Ammon's horn (tissue), 1 donor: ENCODE results near the gene RAI2.

Experiments
- DNase-seq: peaks from one replicate; pipeline ENCODE4 v3.0.0-alpha.2; 2016; ENCODE audit warnings: low spot score

The RAI2 gene

GRCh38 chrX:17860811-17861488 is at the start of gene RAI2:
RAI2 (minus strand) TSS chrX:17861298; CDS start chrX:17802010, 59,288 bp downstream.
- DNase-seq = peak; percentile 3

GRCh38 chrX:17888421-17888820 is 27.3 kb upstream of the RAI2 start:
- DNase-seq = no peak

DNA sequence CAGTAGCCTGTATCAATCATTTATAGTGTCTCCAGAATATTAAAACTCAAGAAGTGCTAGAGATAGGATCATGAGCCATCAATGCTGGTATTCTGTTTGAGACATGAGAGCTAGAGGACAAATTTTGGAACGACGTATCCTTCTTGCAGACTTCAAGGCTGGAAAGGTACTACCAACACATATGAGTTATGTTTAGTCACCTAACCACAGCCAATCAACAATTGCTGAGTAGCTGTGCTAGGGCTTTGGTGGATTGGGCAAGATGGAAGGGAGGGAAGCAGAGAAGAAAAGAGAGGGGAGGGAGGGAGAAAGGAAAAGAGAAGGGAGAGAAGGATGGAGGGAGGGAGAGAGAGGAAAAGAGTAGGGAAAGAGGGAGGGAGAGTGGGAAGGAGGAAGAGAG is 21.6 kb upstream of the RAI2 start:
- DNase-seq = no peak

DNA sequence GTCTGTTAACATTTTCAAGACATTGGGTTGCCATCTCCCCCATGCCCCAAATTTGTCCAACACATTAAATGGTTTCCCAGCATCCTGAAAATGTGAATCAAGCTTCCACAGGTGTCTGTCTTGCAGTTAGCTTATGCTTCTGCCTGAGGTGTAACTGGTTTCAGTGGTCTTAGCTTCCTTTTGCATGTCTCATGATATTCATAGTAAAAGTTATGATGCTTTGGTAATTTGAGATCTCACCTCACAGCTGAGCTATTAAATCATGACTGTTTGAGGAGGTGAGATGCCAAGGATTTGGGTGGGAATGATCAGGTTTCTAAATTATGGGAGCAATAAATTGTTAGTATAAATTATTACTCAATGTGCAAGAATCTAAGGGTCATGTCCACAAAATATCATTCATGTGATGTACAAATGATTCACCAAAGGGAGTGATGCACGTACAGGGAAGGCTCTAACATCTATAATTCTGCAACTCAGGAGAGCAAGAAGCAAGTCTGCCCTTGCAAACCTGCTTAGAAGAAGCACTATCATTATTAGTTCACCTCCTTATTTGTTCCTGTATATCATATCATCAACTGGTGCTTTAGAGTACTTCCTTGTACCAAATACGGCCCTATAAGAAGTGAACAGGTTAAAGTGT is 17.1 kb upstream of the RAI2 start:
- DNase-seq = no peak

DNA sequence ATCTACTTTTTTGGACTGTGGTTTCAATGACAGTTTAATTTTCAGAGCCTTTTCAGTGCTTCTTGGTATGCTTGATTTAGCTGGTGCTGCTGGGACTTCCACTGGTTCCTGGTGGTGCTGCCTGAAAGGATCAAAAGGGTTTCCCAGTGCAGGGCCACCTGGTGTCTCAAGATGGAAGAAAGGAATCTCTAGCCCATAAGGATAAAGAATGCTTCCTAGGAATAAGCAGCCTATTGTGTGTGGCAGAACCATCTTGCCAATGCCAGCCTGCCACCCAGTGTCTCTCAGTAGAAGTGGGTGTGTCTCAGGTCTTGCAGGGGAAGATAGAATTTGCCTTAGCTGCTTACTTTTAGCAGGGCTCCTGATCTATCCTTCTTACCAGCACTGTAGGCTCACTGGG is 15.0 kb upstream of the RAI2 start:
- no peak for DNase-seq

GRCh38 chrX:17869580-17869979 is 8.5 kb upstream of the RAI2 start:
- DNase-seq = no peak

DNA sequence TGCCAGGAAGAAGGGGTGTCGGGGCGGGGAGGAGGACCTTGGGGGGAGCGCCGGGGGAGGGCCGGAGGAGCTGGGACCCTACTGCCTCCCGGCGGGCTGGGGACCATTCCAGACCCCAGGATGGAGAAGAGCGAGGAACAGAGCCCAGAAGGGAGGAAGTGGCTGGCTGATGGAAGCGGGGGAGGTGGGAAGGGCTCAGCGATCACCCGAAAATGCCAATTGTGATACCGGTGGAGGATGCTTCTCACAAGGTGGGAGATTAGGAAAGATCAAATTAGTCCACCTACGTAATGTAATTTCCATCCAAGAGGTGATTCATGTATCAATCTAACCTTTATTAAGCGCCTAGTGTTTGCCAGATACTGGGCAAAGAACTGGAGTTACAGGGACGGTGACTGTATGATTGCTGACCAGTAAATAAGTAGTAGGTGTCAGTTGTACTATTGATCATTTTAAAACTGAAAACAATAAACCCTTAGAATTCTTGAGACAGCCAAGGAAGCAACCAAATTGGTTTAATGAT is 452 bp upstream of the RAI2 start:
- DNase-seq = no peak

- DNase-seq = no peak
These were observed 818 bp downstream of the RAI2 start for GRCh38 chrX:17860179-17860780.

DNA sequence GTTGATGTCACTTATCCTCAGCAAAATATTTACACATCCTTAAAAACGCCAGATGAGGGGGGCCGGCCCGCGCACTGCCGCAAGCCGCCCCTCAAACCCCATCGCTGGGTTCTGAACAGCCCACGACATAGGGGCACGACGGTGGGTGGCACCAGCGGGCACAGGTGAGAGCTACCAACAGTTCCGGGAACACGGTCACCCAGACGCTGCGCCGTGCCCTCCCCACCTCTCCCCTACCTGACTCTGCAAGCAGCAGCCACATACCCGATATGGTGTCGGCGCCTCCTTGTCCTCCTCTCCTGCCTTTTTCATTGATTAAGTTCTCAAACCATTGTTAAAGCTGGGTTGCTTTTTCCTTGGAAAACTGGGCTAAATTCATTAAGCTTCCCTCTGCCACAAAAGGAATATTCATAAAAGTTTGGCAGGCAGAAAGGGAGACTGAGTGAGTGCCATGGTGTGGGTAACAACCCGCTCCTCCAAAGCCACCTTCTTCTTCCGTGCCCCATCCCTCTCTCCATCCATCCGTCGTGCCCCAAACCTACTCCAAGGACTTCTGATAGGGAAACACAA is 1.4 kb downstream of the RAI2 start:
- no peak for DNase-seq

DNA sequence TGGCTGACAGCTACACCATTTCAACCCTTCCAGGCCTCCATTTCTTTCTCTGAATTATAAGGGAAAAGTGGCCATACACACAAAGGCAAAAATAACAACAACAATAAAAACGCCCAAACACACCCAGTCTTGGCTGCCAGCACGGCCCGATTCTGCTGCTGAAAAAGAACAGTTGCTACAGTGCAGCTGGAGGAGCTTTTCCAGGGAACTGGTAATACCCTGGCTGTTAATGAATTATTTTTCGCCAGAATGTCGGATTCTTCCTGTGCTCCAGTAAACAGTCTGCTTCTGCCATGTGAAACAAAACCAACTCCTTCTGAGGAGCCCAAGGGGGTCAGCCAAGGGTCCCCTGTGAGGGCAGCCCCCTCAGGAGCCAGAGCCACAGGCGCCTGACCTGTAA is 6.6 kb downstream of the RAI2 start:
- peak; percentile 7 for DNase-seq

DNA sequence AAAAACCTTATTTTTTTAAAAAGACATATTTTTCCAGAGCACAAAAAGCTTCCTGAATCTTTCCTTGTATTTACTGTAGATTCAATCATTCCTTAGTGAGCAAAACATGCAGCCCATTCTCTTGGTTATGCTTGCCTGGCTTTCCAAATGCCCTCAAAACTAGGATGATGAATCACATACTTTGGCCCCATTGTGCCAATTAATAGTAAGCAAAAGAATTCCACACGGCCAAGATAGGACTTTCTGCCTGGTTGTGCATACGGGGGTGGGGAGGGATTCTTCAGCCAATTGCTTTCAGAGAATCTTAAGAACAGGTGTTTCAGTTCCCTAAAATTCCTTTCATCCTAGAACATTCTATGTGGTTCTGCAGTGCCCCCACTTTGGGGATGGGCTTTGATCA is 7.0 kb downstream of the RAI2 start:
- no peak for DNase-seq

GRCh38 chrX:17851874-17852273 is 9.2 kb downstream of the RAI2 start:
- DNase-seq = no peak

DNA sequence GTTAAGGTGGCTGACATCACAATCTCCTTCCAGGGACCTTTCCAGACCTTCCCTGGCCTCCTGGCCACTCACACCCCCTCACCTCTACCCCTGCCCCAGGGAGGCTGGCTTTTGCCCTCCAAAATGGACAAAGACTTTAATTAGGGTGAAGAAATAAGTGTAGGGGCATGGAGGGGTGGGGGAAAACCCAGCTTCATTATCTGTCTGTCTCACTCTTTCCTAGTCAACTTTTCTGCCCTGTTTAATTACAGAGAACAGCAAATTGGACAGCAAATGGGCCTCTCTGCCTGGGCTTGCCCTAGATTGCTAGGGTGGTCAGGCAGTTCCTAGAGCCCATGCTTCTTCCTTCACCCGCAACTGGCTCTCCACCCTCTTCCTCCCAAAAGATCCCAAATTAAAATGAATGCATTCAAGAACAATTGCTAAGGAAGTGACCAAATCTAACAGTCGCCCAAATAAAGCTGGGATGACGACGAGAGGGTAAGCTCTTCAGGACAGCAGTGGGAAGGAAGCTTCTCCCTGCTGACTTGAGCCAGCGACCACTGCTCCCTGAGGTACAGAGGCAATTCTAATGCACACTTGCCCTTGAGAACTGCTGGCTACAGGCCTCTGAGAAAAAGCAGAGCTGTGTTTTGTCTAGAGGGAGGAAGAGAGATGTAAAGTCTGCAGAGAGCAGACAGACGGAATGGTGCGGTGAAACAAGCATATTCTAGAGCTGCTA is 12.4 kb downstream of the RAI2 start:
- no peak for DNase-seq

- no peak for DNase-seq
These were observed 15.1 kb downstream of the RAI2 start for GRCh38 chrX:17846045-17846444.

DNA sequence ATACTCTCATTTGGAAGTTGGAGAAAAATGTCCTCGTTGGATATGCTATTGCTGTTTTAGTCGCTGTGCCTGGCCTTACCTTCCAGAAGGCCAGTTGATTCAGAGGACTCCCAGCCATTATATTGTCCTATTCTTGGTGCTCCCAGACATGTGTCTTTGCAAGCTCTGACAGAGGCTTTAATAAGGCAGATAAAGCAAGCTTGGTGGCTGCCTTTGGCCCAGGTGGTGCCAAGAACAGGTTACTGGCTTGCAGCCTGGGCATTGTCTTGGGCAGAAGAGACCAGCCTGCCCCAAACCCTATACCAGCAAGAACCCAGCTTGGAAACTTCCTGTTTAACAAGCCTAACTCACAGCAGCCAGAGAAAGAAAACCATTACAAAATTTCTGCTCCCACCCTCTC is 16.9 kb downstream of the RAI2 start:
- DNase-seq = no peak

GRCh38 chrX:17842769-17843525 is 18.2 kb downstream of the RAI2 start:
- DNase-seq = no peak

- no peak for DNase-seq
These were observed 21.8 kb downstream of the RAI2 start for GRCh38 chrX:17839269-17839668.

DNA sequence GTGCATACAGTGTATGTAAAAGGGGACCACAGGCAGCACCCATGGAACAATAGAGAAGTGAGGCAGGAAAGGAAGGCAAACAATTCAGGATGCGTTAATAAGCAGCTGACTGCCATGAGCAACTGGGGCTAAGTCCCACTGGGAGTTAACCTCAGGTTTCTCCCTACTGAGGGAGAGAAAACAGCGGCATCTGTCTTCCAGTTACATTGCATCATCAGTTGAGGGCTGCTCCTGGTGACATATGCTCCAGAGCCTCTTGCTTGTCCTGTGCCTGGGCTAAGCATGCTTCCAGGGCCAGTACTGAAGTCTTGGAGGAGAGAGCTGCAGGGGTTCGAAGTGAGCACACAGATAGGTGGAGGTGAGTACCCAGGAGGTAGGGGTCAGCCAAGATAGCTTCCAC is 24.3 kb downstream of the RAI2 start:
- no peak for DNase-seq

GRCh38 chrX:17833954-17834353 is 27.1 kb downstream of the RAI2 start:
- no peak for DNase-seq

DNA sequence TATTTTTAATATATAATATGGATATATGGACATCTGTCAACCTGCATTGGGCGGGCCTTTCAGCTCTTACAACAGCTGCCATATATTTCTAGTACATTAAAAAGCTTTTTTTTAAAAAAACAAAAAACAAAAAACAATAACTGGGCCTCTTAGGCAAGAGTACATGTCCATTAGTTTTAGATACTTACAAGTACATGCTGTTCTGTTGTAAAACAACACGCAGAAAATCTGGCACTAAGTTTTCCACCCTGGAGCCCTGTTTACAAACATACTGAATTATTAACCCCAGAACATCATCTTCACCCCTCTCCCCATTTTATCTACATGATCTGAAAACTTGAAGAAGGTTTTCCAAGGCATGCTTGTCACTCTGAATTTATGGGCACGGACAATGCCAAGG is 29.8 kb downstream of the RAI2 start:
- DNase-seq = no peak

- no peak for DNase-seq
These were observed 30.9 kb downstream of the RAI2 start for GRCh38 chrX:17830211-17830610.

DNA sequence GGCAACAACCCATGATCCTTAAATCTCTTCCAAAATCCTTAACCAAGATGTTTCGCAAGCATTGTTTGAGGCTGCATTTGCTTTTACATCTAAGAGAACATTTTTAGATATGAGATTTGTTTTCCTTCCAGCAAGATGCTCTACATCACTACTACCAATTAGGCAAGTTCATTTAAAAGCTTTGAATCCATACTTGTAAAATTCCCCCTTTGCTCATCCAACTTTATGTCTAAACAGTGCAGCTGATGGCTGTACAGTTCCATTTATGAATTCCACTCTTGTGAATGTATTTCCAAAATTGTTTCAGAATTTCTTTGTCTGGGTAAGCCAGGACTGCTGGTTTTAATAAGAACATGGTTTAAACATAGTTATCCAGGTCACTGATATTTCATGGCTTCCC is 31.5 kb downstream of the RAI2 start:
- no peak for DNase-seq
